OCI-LY3 (cell line): ENCODE results near the gene IL4R.

Experiments
- H2AFZ ChIP-seq: fragments of 200-600, 300-600 bp; shearing (Covaris generic); 2 replicates; pipeline ENCODE4 v1.6.0; 2014; ENCODE audit warnings: antibody characterized with exemption, low read depth, low read length
- H3K27ac ChIP-seq: fragments of 200-600, 300-600 bp; sonication (generic); 2 replicates; pipeline ENCODE4 v1.5.1; 2014; ENCODE audit warnings: mild to moderate bottlenecking, low read length, moderate library complexity, mixed read lengths
- H3K27me3 ChIP-seq: fragments of 200-600, 300-600 bp; sonication (generic); 2 replicates; pipeline ENCODE4 v1.6.1; 2014; ENCODE audit warnings: low read depth, low read length, mixed read lengths
- H3K36me3 ChIP-seq: fragments of 200-600, 300-600 bp; sonication (generic); replicated peaks from 2 replicates; pipeline ENCODE3; 2014; ENCODE audit warnings: low read depth, low read length, mixed read lengths
- H3K4me1 ChIP-seq: fragments of 300-600, 200-600 bp; sonication (generic); 2 replicates; pipeline ENCODE4 v1.6.1; 2014; ENCODE audit warnings: low read length, mixed read lengths
- H3K4me2 ChIP-seq: fragments of 200-600, 300-600 bp; sonication (generic); 2 replicates; pipeline ENCODE4 v1.6.1; 2014; ENCODE audit warnings: low read length, mixed read lengths
- H3K4me3 ChIP-seq: fragments of 300-600, 200-600 bp; sonication (generic); 2 replicates; pipeline ENCODE4 v1.5.1; 2014; ENCODE audit warnings: antibody characterized with exemption, mild to moderate bottlenecking, low read length, moderate library complexity
- H3K79me2 ChIP-seq: fragments of 300-600, 200-600 bp; shearing (Covaris generic); 2 replicates; pipeline ENCODE4 v1.6.1; 2014; ENCODE audit warnings: mild to moderate bottlenecking, low read length, mixed read lengths
- H3K9ac ChIP-seq: fragments of 300-600, 200-600 bp; shearing (Covaris generic); 2 replicates; pipeline ENCODE4 v1.6.0; 2014; ENCODE audit warnings: mild to moderate bottlenecking, low read length, moderate library complexity
- H3K9me3 ChIP-seq: fragments of 200-600, 300-600 bp; shearing (Covaris generic); 2 replicates; pipeline ENCODE4 v1.6.1; 2014; ENCODE audit warnings: low read length, mixed read lengths; ENCODE audit not compliant: insufficient read depth
- H4K20me1 ChIP-seq: fragments of 200-600, 300-600 bp; sonication (generic); 2 replicates; pipeline ENCODE4 v1.6.1; 2016; ENCODE audit warnings: low read length, mixed read lengths; ENCODE audit not compliant: insufficient read depth
- CTCF ChIP-seq: fragments of 200-600, 300-600 bp; sonication (generic); IDR thresholded peaks from 2 replicates; pipeline ENCODE4 v1.5.1; 2014; ENCODE audit warnings: antibody characterized with exemption, low read length, low read depth
- EZH2phosphoT487 ChIP-seq: fragments of 200-600 bp; shearing (Covaris generic); IDR thresholded peaks from 2 replicates; pipeline ENCODE4 v1.6.1; 2018; ENCODE audit warnings: antibody characterized with exemption, mixed run types, low read depth

Gene IL4R

GRCh38 chr16:27289669-27290068, 24.1 kb upstream of the IL4R start:
- Histone ChIP-seq H3K27ac (no peak overlapping the region), H3K79me2 (no peaks in the 10 kb centered on the region), H3K27me3 (no peaks in the 10 kb centered on the region), H3K9ac (no peak overlapping the region), H3K4me2 (no peak overlapping the region), H4K20me1 (no peaks in the 10 kb centered on the region), H3K4me1 (peaks cover 22% of the 10 kb centered on the region), H3K4me3 (no peak overlapping the region), H3K36me3 (no peaks in the 10 kb centered on the region), H3K9me3 (no peaks in the 10 kb centered on the region), H2AFZ (no peak overlapping the region)
- no peak for TF ChIP-seq EZH2phosphoT487
- no peak for TF ChIP-seq CTCF

- no peak for TF ChIP-seq EZH2phosphoT487
- TF ChIP-seq CTCF: no peak
- no peak overlapping the region for H3K27ac ChIP-seq
- H3K27me3 ChIP-seq: no peaks in the 10 kb centered on the region
- no peaks in the 10 kb centered on the region for H3K36me3 ChIP-seq
- H3K4me1 ChIP-seq: peaks cover 13% of the 10 kb centered on the region
- no peaks in the 10 kb centered on the region for H3K9me3 ChIP-seq
- H3K9ac ChIP-seq: no peak overlapping the region
- no peaks in the 10 kb centered on the region for H3K79me2 ChIP-seq
- no peak overlapping the region for H3K4me3 ChIP-seq
- no peak overlapping the region for H2AFZ ChIP-seq
- H4K20me1 ChIP-seq: no peaks in the 10 kb centered on the region
- H3K4me2 ChIP-seq: no peak overlapping the region
Measured at GRCh38 chr16:27290562-27290961, 23.2 kb upstream of the IL4R start.

- peaks cover 8% of the 10 kb centered on the region for H3K4me1 ChIP-seq
- no peak overlapping the region for H3K27ac ChIP-seq
- H4K20me1 ChIP-seq: no peaks in the 10 kb centered on the region
- no peaks in the 10 kb centered on the region for H3K79me2 ChIP-seq
- H3K9me3 ChIP-seq: no peaks in the 10 kb centered on the region
- TF ChIP-seq CTCF: no peak
- TF ChIP-seq EZH2phosphoT487: no peak
- no peak overlapping the region for H2AFZ ChIP-seq
- H3K4me2 ChIP-seq: no peak overlapping the region
- H3K4me3 ChIP-seq: no peak overlapping the region
- no peak overlapping the region for H3K9ac ChIP-seq
- H3K36me3 ChIP-seq: no peaks in the 10 kb centered on the region
- H3K27me3 ChIP-seq: no peaks in the 10 kb centered on the region
Measured at GRCh38 chr16:27291106-27291505, 22.7 kb upstream of the IL4R start.

GRCh38 chr16:27291722-27292240, 22.0 kb upstream of the IL4R start:
- no peak overlapping the region for H3K4me3 ChIP-seq
- no peak overlapping the region for H3K27ac ChIP-seq
- no peak overlapping the region for H3K4me2 ChIP-seq
- no peak overlapping the region for H3K9ac ChIP-seq
- H4K20me1 ChIP-seq: no peaks in the 10 kb centered on the region
- no peaks in the 10 kb centered on the region for H3K79me2 ChIP-seq
- H2AFZ ChIP-seq: no peak overlapping the region
- no peak for TF ChIP-seq CTCF
- peaks cover under 1% of the 10 kb centered on the region for H3K4me1 ChIP-seq
- H3K9me3 ChIP-seq: no peaks in the 10 kb centered on the region
- no peaks in the 10 kb centered on the region for H3K27me3 ChIP-seq
- no peaks in the 10 kb centered on the region for H3K36me3 ChIP-seq
